Ishikawa (cell line): ENCODE measurements around the gene PDE4B.

Experiments used
- CEBPB ChIP-seq: IDR thresholded peaks from 2 replicates; pipeline ENCODE4 v1.6.1; 2012
- CREB1 ChIP-seq: IDR thresholded peaks from 2 replicates; pipeline ENCODE4 v1.6.1; 2012; ENCODE audit warnings: low read depth
- EGR1 ChIP-seq: IDR thresholded peaks from 2 replicates; pipeline ENCODE4 v1.6.1; 2012
- EP300 ChIP-seq: IDR thresholded peaks from 2 replicates; pipeline ENCODE4 v1.6.1; 2012; ENCODE audit warnings: borderline replicate concordance
- FOXM1 ChIP-seq: IDR thresholded peaks from 2 replicates; pipeline ENCODE4 v1.6.1; 2012; ENCODE audit warnings: low read depth, borderline replicate concordance
- MAX ChIP-seq: IDR thresholded peaks from 2 replicates; pipeline ENCODE4 v1.6.1; 2012
- NFIC ChIP-seq: IDR thresholded peaks from 2 replicates; pipeline ENCODE4 v1.6.1; 2012
- RAD21 ChIP-seq: IDR thresholded peaks from 2 replicates; pipeline ENCODE4 v1.6.1; 2012; ENCODE audit warnings: low read depth
- TAF1 ChIP-seq: IDR thresholded peaks from 2 replicates; pipeline ENCODE4 v1.6.1; 2012; ENCODE audit warnings: low read depth, mild to moderate bottlenecking
- TCF12 ChIP-seq: IDR thresholded peaks from 2 replicates; pipeline ENCODE4 v1.6.1; 2012; ENCODE audit warnings: low read depth
- TEAD4 ChIP-seq: IDR thresholded peaks from 2 replicates; pipeline ENCODE4 v1.6.1; 2012
- YY1 ChIP-seq: IDR thresholded peaks from 2 replicates; pipeline ENCODE4 v1.6.1; 2012; ENCODE audit warnings: low read depth
- ZBTB7A ChIP-seq: IDR thresholded peaks from 2 replicates; pipeline ENCODE4 v1.6.1; 2012; ENCODE audit warnings: low read depth
- TF ChIP-seq, protein P1 (sequence below): IDR thresholded peaks from 2 replicates; pipeline ENCODE4 v1.6.1; 2012; ENCODE audit warnings: low read depth, mild to moderate bottlenecking
- TF ChIP-seq, protein P2 (sequence below): IDR thresholded peaks from 2 replicates; pipeline ENCODE4 v1.6.1; 2012

Gene PDE4B

DNA sequence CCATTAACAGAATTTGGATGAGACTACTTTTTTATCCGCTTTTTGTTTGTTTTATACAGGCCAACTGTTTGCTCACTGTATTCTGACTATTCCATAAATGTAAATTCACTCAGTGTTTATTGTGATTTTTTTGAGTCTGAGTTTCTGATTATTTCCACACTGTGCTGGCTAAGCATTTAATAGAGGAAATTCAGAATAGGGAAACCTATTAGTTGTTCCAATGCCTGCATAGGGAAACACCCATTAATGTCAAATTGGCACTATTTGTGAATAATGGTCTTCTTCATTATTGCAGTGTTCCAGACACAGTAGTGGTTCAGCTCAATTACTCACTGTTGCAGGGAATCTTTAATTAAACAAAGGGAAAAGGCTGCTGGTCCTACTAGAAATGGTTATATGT lies 566.6 kb downstream of the PDE4B start:
- TF ChIP-seq EP300 = no peak
- no peak for TF ChIP-seq CEBPB
- no peak for TF ChIP-seq CREB1
- TF ChIP-seq EGR1 = no peak
- no peak for TF ChIP-seq YY1
- TF ChIP-seq, protein P1, sequence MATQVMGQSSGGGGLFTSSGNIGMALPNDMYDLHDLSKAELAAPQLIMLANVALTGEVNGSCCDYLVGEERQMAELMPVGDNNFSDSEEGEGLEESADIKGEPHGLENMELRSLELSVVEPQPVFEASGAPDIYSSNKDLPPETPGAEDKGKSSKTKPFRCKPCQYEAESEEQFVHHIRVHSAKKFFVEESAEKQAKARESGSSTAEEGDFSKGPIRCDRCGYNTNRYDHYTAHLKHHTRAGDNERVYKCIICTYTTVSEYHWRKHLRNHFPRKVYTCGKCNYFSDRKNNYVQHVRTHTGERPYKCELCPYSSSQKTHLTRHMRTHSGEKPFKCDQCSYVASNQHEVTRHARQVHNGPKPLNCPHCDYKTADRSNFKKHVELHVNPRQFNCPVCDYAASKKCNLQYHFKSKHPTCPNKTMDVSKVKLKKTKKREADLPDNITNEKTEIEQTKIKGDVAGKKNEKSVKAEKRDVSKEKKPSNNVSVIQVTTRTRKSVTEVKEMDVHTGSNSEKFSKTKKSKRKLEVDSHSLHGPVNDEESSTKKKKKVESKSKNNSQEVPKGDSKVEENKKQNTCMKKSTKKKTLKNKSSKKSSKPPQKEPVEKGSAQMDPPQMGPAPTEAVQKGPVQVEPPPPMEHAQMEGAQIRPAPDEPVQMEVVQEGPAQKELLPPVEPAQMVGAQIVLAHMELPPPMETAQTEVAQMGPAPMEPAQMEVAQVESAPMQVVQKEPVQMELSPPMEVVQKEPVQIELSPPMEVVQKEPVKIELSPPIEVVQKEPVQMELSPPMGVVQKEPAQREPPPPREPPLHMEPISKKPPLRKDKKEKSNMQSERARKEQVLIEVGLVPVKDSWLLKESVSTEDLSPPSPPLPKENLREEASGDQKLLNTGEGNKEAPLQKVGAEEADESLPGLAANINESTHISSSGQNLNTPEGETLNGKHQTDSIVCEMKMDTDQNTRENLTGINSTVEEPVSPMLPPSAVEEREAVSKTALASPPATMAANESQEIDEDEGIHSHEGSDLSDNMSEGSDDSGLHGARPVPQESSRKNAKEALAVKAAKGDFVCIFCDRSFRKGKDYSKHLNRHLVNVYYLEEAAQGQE = no peak
- TF ChIP-seq NFIC = no peak
- no peak for TF ChIP-seq FOXM1
- no peak for TF ChIP-seq MAX

DNA sequence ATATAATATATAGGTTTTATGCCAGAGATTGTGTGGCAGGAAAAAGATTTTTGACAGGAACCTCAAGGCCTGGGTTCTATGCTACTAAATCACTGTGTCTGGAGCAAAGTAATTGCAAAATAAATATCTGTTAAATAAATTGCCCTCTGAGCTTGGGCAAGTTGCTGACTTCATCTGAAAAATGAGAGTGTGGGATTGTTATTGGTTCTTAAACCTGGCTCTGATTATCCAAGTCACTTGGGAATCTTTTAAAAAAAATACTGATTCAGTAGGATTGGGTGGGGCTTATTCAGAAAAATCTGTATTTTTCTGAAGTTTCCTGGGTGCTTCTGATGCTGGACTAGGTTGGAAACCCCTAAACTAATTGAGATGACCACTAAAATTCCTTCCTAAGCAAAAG lies 567.1 kb downstream of the PDE4B start:
- TF ChIP-seq RAD21 (no peak), EGR1 (no peak), ZBTB7A (no peak), FOXM1 (no peak), YY1 (no peak), NFIC (no peak)
- TF ChIP-seq, protein P1 = no peak

- TF ChIP-seq FOXM1 (no peak), TCF12 (no peak), CEBPB (no peak), EGR1 (no peak), NFIC (no peak), CREB1 (no peak), TEAD4 (no peak), TAF1 (no peak), EP300 (no peak), MAX (no peak), RAD21 (no peak), YY1 (no peak), ZBTB7A (no peak)
- TF ChIP-seq, protein P2, sequence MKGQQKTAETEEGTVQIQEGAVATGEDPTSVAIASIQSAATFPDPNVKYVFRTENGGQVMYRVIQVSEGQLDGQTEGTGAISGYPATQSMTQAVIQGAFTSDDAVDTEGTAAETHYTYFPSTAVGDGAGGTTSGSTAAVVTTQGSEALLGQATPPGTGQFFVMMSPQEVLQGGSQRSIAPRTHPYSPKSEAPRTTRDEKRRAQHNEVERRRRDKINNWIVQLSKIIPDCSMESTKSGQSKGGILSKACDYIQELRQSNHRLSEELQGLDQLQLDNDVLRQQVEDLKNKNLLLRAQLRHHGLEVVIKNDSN = no peak
- TF ChIP-seq, protein P1 = no peak
Measured at GRCh38 chr1:66360285-66360724, 567.6 kb downstream of the PDE4B start.

DNA sequence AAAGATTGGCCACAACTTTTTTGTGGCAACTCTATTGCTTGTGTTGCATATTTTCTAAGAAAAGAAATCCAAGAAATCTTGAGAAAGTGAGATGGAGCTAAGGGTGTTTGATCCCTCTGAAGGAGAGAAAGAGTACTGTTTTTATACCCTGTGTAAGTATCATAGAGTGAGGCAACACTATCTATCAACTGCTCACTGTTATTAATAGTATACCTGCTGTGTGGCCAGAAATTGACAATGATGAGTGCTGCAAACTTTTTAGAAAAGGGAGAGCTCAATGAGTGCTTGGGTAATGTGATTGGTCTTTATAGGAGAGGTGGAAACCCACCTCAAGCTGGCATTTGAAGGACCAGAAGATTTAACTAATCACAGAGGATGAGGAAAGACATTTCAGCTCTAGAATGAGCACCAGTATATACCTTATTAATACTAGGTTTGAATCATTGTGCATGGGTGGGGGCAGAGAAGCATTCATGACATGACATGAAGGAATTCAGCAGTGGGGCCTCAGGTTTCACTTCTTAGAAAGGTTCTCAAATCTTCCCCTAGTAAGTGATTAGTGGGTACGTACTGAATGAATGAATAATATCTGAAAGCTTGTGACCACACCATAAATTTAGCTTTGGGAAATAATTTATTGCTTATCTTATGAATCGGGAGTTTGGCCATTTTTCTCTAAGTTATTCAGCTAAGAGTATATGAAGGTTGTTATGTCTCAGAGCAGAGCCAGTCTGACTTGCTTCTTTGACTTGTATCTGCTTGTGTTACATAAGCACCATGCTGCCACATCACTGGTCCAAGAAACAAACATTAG lies 572.1 kb downstream of the PDE4B start:
- TF ChIP-seq RAD21 (no peak), MAX (no peak), EP300 (no peak), YY1 (no peak), EGR1 (no peak), CEBPB (no peak), TCF12 (no peak), TAF1 (no peak), FOXM1 (no peak), NFIC (no peak)
- TF ChIP-seq, protein P2 = no peak
